Fibroblast of lung (primary cell): ENCODE measurements around the gene AGAP1.

Experiments used
- EZH2 ChIP-seq: IDR thresholded peaks from 2 replicates; pipeline ENCODE4 v1.5.1; 2012; ENCODE audit warnings: low read length, control low read depth, mild to moderate bottlenecking; ENCODE audit errors: missing control alignments
- TF ChIP-seq, protein P1 (sequence below), 2 donors: IDR thresholded peaks in 1 of 2; conservative IDR thresholded peaks in 1 of 2; 1 replicate in 1 of 2; 2 replicates in 1 of 2; pipeline ENCODE4 v1.5.1; 2011 to 2012; ENCODE audit warnings: low read length in 2 of 2, control low read depth in 1 of 2, inconsistent platforms in 1 of 2, low read depth in 1 of 2, mild to moderate bottlenecking in 1 of 2

DNA sequence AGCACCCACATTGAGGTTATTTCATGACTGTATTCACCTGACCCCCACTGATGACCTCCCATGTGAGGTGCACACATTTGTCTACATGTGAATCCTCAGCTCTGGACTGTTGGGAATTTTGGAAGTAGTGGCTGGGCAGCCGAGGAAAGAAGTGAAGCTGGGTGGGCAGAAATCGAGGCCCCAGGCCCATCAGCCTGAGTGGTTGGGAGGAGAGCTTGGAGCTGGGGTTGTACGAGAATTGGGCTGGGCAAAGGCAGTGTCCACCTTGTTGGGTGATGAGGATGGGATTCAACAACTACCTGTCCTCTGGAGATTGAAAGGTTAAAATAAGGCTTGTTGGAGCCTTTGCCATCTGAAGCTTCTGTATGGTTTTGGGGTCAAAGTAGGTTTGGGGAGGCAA, 35.8 kb downstream of the AGAP1 start:
- TF ChIP-seq, protein P1, sequence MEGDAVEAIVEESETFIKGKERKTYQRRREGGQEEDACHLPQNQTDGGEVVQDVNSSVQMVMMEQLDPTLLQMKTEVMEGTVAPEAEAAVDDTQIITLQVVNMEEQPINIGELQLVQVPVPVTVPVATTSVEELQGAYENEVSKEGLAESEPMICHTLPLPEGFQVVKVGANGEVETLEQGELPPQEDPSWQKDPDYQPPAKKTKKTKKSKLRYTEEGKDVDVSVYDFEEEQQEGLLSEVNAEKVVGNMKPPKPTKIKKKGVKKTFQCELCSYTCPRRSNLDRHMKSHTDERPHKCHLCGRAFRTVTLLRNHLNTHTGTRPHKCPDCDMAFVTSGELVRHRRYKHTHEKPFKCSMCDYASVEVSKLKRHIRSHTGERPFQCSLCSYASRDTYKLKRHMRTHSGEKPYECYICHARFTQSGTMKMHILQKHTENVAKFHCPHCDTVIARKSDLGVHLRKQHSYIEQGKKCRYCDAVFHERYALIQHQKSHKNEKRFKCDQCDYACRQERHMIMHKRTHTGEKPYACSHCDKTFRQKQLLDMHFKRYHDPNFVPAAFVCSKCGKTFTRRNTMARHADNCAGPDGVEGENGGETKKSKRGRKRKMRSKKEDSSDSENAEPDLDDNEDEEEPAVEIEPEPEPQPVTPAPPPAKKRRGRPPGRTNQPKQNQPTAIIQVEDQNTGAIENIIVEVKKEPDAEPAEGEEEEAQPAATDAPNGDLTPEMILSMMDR (conservative IDR thresholded peaks at IDR 0.05 in 1 of 2, IDR thresholded peaks at IDR 0.05 in 1 of 2; ENCODE audit: low read depth in 1 of 2, low read length in 2 of 2): no peak
- TF ChIP-seq EZH2: no peak
